IMR-90 (cell line): Measurements from ENCODE around the gene RARRES2. TPM values are rescaled to one million over a fixed set of nuclear protein-coding genes. Genes with fewer than 3 reads are reported as not detected.

Experiments
- ATAC-seq: fragments of 200-7000 bp; cut with Tn5 transposase; 2 replicates; pipeline ENCODE4 v1.9.1; 2020; ENCODE audit warnings: low read depth, mild to moderate bottlenecking, moderate library complexity
- BruUV-seq: library from RNA; stranded (reverse); fragments of 400-500 nt; replicated peaks from 2 replicates; lab custom pipeline; 2021; lab: Mats Ljungman, UMichigan
- CTCF ChIA-PET: fragments of 300-600 bp; formaldehyde crosslinking; extraction: SDS; loops from one replicate; lab custom pipeline; 2021; ENCODE audit warnings: antibody characterized with exemption; lab: Yijun Ruan, JAX
- POLR2A ChIA-PET: fragments of 300-600 bp; sonication (Branson Sonifier 250); formaldehyde crosslinking; loops from one replicate; lab custom pipeline; 2022; ENCODE audit warnings: antibody characterized with exemption; ENCODE audit not compliant: unreplicated experiment; lab: Charles Lee
- DNase-seq: peaks from one replicate; pipeline ENCODE4 v3.0.0; 2013
- H2AFZ ChIP-seq: replicated peaks from 2 replicates; pipeline ENCODE3; 2013; ENCODE audit warnings: low read length, mild to moderate bottlenecking; ENCODE audit not compliant: poor library complexity
- H2AK5ac ChIP-seq: 2 replicates; pipeline ENCODE4 v1.6.1; 2013; ENCODE audit warnings: low read depth, low read length, inconsistent platforms
- H2AK9ac ChIP-seq: replicated peaks from 2 replicates; pipeline ENCODE3; 2013; ENCODE audit warnings: mild to moderate bottlenecking, low read depth, low read length, moderate library complexity; ENCODE audit not compliant: poor library complexity
- H2BK120ac ChIP-seq: 2 replicates; pipeline ENCODE4 v1.6.1; 2013; ENCODE audit warnings: low read depth, low read length, inconsistent platforms
- H2BK15ac ChIP-seq: 3 replicates; pipeline ENCODE4 v1.6.1; 2013; ENCODE audit warnings: low read depth, low read length, inconsistent platforms
- H2BK20ac ChIP-seq: 2 replicates; pipeline ENCODE4 v1.6.1; 2013; ENCODE audit warnings: low read depth, mild to moderate bottlenecking, inconsistent platforms, low read length, moderate library complexity
- H2BK5ac ChIP-seq: 2 replicates; pipeline ENCODE4 v1.6.1; 2013; ENCODE audit warnings: mild to moderate bottlenecking, low read depth, low read length, inconsistent platforms; ENCODE audit not compliant: poor library complexity, severe bottlenecking
- H3K14ac ChIP-seq: replicated peaks from 2 replicates; pipeline ENCODE4 v1.6.1; 2013; ENCODE audit warnings: low read depth, low read length, inconsistent platforms
- H3K18ac ChIP-seq: 2 replicates; pipeline ENCODE4 v1.6.1; 2013; ENCODE audit warnings: low read depth, low read length, control low read depth
- H3K23ac ChIP-seq: 2 replicates; pipeline ENCODE4 v1.6.1; 2013; ENCODE audit warnings: low read depth, low read length, inconsistent platforms
- H3K27ac ChIP-seq: 2 replicates; pipeline ENCODE4 v1.5.1; 2013; ENCODE audit warnings: mild to moderate bottlenecking, control low read depth, low read length; ENCODE audit not compliant: insufficient read depth
- H3K27me3 ChIP-seq: 2 replicates; pipeline ENCODE4 v1.6.1; 2013; ENCODE audit warnings: low read length; ENCODE audit not compliant: control insufficient read depth, insufficient read depth
- H3K36me3 ChIP-seq: 2 replicates; pipeline ENCODE4 v1.6.1; 2013; ENCODE audit warnings: low read length, mixed read lengths; ENCODE audit not compliant: control insufficient read depth, insufficient read depth
- H3K4ac ChIP-seq: 2 replicates; pipeline ENCODE4 v1.6.1; 2013; ENCODE audit warnings: low read depth, low read length, inconsistent platforms
- H3K4me1 ChIP-seq: 2 replicates; pipeline ENCODE4 v1.6.1; 2013; ENCODE audit warnings: low read length, mixed read lengths; ENCODE audit not compliant: control insufficient read depth, insufficient read depth
- H3K4me2 ChIP-seq: 2 replicates; pipeline ENCODE4 v1.6.1; 2013; ENCODE audit warnings: low read depth, mild to moderate bottlenecking, control low read depth, low read length, moderate library complexity
- H3K4me3 ChIP-seq: 2 replicates; pipeline ENCODE4 v1.5.1; 2013; ENCODE audit warnings: low read depth, mild to moderate bottlenecking, control low read depth, low read length, moderate library complexity; ENCODE audit not compliant: insufficient read depth
- H3K56ac ChIP-seq: 2 replicates; pipeline ENCODE4 v1.6.1; 2013; ENCODE audit warnings: low read length, inconsistent platforms; ENCODE audit not compliant: insufficient read depth; ENCODE audit errors: extremely low read depth
- H3K79me1 ChIP-seq, 2 experiments: 2 replicates each; pipeline ENCODE4 v1.6.1; 2013; ENCODE audit warnings: low read length in 2 of 2, inconsistent platforms in 1 of 2, low read depth in 1 of 2
- H3K9ac ChIP-seq: 2 replicates; pipeline ENCODE4 v1.6.1; 2013; ENCODE audit warnings: low read depth, low read length, control low read depth
- H3K9me1 ChIP-seq: 2 replicates; pipeline ENCODE4 v1.6.1; 2013; ENCODE audit warnings: low read length, inconsistent platforms; ENCODE audit not compliant: insufficient read depth
- H3K9me3 ChIP-seq: 2 replicates; pipeline ENCODE4 v1.6.1; 2013; ENCODE audit warnings: low read length; ENCODE audit not compliant: control insufficient read depth, insufficient read depth
- H4K20me1 ChIP-seq: 2 replicates; pipeline ENCODE4 v1.6.1; 2013; ENCODE audit warnings: low read length, inconsistent platforms; ENCODE audit not compliant: insufficient read depth
- H4K5ac ChIP-seq: 2 replicates; pipeline ENCODE4 v1.6.1; 2013; ENCODE audit warnings: mild to moderate bottlenecking, low read depth, low read length, control low read depth
- H4K8ac ChIP-seq, 2 experiments: 2 replicates each; pipeline ENCODE4 v1.6.1; 2013; ENCODE audit warnings: low read depth in 2 of 2, low read length in 2 of 2, control low read depth in 1 of 2, inconsistent platforms in 1 of 2
- H4K91ac ChIP-seq: 2 replicates; pipeline ENCODE4 v1.6.1; 2013; ENCODE audit warnings: low read depth, low read length, inconsistent platforms; ENCODE audit not compliant: insufficient read depth
- BHLHE40 ChIP-seq: fragments of 150-350 bp; IDR thresholded peaks from 2 replicates; pipeline ENCODE4 v1.6.1; 2016; ENCODE audit warnings: mild to moderate bottlenecking, low read depth, low read length
- CEBPB ChIP-seq: IDR thresholded peaks from 2 replicates; pipeline ENCODE4 v1.6.1; 2012; ENCODE audit warnings: low read depth, low read length, improper control_type of control experiment
- RAD21 ChIP-seq: IDR thresholded peaks from 2 replicates; pipeline ENCODE4 v1.6.1; 2012; ENCODE audit warnings: low read length, improper control_type of control experiment
- SMC3 ChIP-seq: fragments of 150-350 bp; IDR thresholded peaks from 2 replicates; pipeline ENCODE4 v1.6.1; 2016; ENCODE audit warnings: low read depth, mild to moderate bottlenecking, antibody characterized with exemption, low read length, moderate library complexity
- WGBS, 2 experiments: methylation state at CpG; one replicate each; pipeline versions ENCODE4 v1.1.5 to v1.1.7; 2013; ENCODE audit warnings: missing lambda C conversion rate in 2 of 2; ENCODE audit not compliant: insufficient read length in 1 of 2; ENCODE audit errors: extremely low coverage in 2 of 2; 5-methylcytosine and 5-hydroxymethylcytosine counted together
- dilution Hi-C: fragments of 300-500 bp; cut with HindIII; formaldehyde crosslinking; loops from one replicate; pipeline ENCODE4 v1.14.3; 2018; ENCODE audit warnings: low sequenced_read_pairs; ENCODE audit not compliant: unreplicated experiment
- in situ Hi-C: fragments of 300-500 bp; cut with MboI; formaldehyde crosslinking; loops from 3 replicates; pipeline ENCODE4 v1.14.3; 2019; ENCODE audit warnings: low sequenced_read_pairs, inconsistent platforms, mixed read lengths
- intact Hi-C: fragments of 100-400 bp; cut with micrococcal nuclease; formaldehyde crosslinking; loops from 2 replicates; pipeline ENCODE4 v1.10.0; 2022
- polyA plus RNA-seq, 3 experiments: library from polyadenylated mRNA; depleted of rRNA; stranded (reverse); fragments of >200 nt; gene quantifications; 2 replicates each; pipeline ENCODE4 v1.2.3, GENCODE V29; 2012; ENCODE audit warnings: low replicate concordance in 1 of 3
- total RNA-seq: library from RNA; depleted of rRNA; stranded (reverse); fragments of >200 nt; gene quantifications from 2 replicates; pipeline ENCODE4 v1.2.3, GENCODE V29; 2012
- TF ChIP-seq, protein P1 (sequence below): conservative IDR thresholded peaks from 2 replicates; pipeline ENCODE4 v1.5.1; 2012; ENCODE audit warnings: mild to moderate bottlenecking, low read depth, low read length, improper control_type of control experiment

RARRES2 gene
- total and polyA plus RNA-seq, 2 of the 4 experiments (the other 2 are of a cell fraction), result 1.6 TPM; not detected in 1

- CTCF ChIA-PET, result interaction anchor here (0.6 kb wide), 1 partner anchor 30 kb away, joined by 3 read pairs; no protein-coding TSS in a partner anchor
These were observed 4.2 kb downstream of the RARRES2 start for GRCh38 chr7:150337179-150337578.

More at GRCh38 chr7:150337179-150337578, 4.2 kb downstream of the RARRES2 start:
- TF ChIP-seq SMC3 (no peak), BHLHE40 (no peak), RAD21 (no peak), CEBPB (no peak)
- TF ChIP-seq, protein P1, sequence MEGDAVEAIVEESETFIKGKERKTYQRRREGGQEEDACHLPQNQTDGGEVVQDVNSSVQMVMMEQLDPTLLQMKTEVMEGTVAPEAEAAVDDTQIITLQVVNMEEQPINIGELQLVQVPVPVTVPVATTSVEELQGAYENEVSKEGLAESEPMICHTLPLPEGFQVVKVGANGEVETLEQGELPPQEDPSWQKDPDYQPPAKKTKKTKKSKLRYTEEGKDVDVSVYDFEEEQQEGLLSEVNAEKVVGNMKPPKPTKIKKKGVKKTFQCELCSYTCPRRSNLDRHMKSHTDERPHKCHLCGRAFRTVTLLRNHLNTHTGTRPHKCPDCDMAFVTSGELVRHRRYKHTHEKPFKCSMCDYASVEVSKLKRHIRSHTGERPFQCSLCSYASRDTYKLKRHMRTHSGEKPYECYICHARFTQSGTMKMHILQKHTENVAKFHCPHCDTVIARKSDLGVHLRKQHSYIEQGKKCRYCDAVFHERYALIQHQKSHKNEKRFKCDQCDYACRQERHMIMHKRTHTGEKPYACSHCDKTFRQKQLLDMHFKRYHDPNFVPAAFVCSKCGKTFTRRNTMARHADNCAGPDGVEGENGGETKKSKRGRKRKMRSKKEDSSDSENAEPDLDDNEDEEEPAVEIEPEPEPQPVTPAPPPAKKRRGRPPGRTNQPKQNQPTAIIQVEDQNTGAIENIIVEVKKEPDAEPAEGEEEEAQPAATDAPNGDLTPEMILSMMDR, result no peak
- H4K91ac ChIP-seq, result no peak overlapping the region
- H3K27ac ChIP-seq, result no peak overlapping the region
- no peak overlapping the region for H2BK15ac ChIP-seq
- H3K18ac ChIP-seq, result no peak overlapping the region
- no peaks in the 10 kb centered on the region for H3K36me3 ChIP-seq
- H4K5ac ChIP-seq, result no peak overlapping the region
- in situ Hi-C loops, result no loop called here
- 84% methylated on average over 10 of the region's 18 CpGs; no CpG with 5 or more reads in 1 of the 2 experiments for WGBS, 2 experiments
- no peak overlapping the region for H3K56ac ChIP-seq
- H2BK20ac ChIP-seq, result no peak overlapping the region
- no peak overlapping the region for H3K9ac ChIP-seq
- BruUV-seq, result no TSS peak
- peaks cover 33% of the 10 kb centered on the region for H3K4me1 ChIP-seq
- H2AK9ac ChIP-seq, result no peak overlapping the region
- no peak overlapping the region for H2BK120ac ChIP-seq
- no peak overlapping the region for H3K14ac ChIP-seq
- H4K8ac ChIP-seq, result no peak overlapping the region
- POLR2A ChIA-PET, result no interaction called here
- 0 out of 2 replicates have a peak, but pooled peaks cover 3% of the 10 kb centered on the region for H4K20me1 ChIP-seq
- no peak overlapping the region for H2AFZ ChIP-seq
- H2AK5ac ChIP-seq, result no peak overlapping the region
- H3K4ac ChIP-seq, result no peak overlapping the region
- no peak for DNase-seq
- no peak for ATAC-seq
- peaks cover 11% of the 10 kb centered on the region; the same call in 1 of the 2 replicates for H3K9me1 ChIP-seq
- H2BK5ac ChIP-seq, result no peak overlapping the region
- H3K79me1 ChIP-seq, result no peaks in the 10 kb centered on the region
- H3K27me3 ChIP-seq, result peaks cover 13% of the 10 kb centered on the region
- no peak overlapping the region for H3K4me2 ChIP-seq
- no peak overlapping the region for H3K23ac ChIP-seq
- intact Hi-C loops, result no loop called here
- dilution Hi-C loops, result no loop called here
- peaks cover 3% of the 10 kb centered on the region; the same call in 1 of the 2 replicates for H3K9me3 ChIP-seq
- H3K4me3 ChIP-seq, result no peak overlapping the region
